Activated naive CD8-positive, alpha-beta T cell treated with anti-CD3 and anti-CD28 coated beads, Interleukin-2, amount 10 ng/mL, durations not matched to agents 7 days and 5 days (primary cell): ENCODE results near the gene WDFY4. TPM values are rescaled to one million over a fixed set of nuclear protein-coding genes. Genes with fewer than 3 reads are reported as not detected.

Experiments used
- ATAC-seq: fragments of 150-1000 bp; cut with Tn5 transposase; one replicate; pipeline ENCODE4 v1.10.0; 2021; ENCODE audit warnings: low read depth, moderate library complexity
- POLR2A ChIA-PET: fragments of 350-600 bp; sonication (Branson Sonifier 250); formaldehyde crosslinking; loops from one replicate; lab custom pipeline; 2021; ENCODE audit warnings: antibody characterized with exemption; lab: Charles Lee
- DNase-seq: peaks from one replicate; pipeline ENCODE4 v3.0.0; 2021
- H3K27ac Mint-ChIP-seq: one replicate; pipeline ENCODE4 v1.8.0; 2022; ENCODE audit warnings: mild to moderate bottlenecking, mixed read lengths
- H3K27me3 Mint-ChIP-seq: one replicate; pipeline ENCODE4 v1.8.0; 2022; ENCODE audit warnings: mild to moderate bottlenecking, moderate library complexity, mixed read lengths
- H3K36me3 Mint-ChIP-seq: one replicate; pipeline ENCODE4 v1.8.0; 2021; ENCODE audit warnings: mild to moderate bottlenecking, mixed read lengths
- H3K4me1 Mint-ChIP-seq: one replicate; pipeline ENCODE4 v1.8.0; 2021; ENCODE audit warnings: mixed read lengths
- H3K4me3 Mint-ChIP-seq: one replicate; pipeline ENCODE4 v1.8.0; 2022; ENCODE audit warnings: mild to moderate bottlenecking, moderate library complexity, mixed read lengths
- H3K9me3 Mint-ChIP-seq: one replicate; pipeline ENCODE4 v1.8.0; 2021; ENCODE audit warnings: mixed read lengths
- total RNA-seq, 2 experiments: library from RNA; stranded (reverse); gene quantifications; one replicate each; pipeline ENCODE4 v1.2.3, GENCODE V29; 2021

WDFY4 gene
- total RNA-seq, 2 experiments from 2014 or later, result 1.5 to 2.4 TPM

- DNase-seq, result no peak
- peaks cover 16% of the 10 kb centered on the region for H3K27me3 Mint-ChIP-seq
- H3K4me3 Mint-ChIP-seq, result no peak overlapping the region
- no peak overlapping the region for H3K27ac Mint-ChIP-seq
- POLR2A ChIA-PET, result no interaction called here
- no peak for ATAC-seq
- no peaks in the 10 kb centered on the region for H3K9me3 Mint-ChIP-seq
- no peaks in the 10 kb centered on the region for H3K4me1 Mint-ChIP-seq
- no peaks in the 10 kb centered on the region for H3K36me3 Mint-ChIP-seq
Measured at GRCh38 chr10:48690791-48691660, 6.4 kb downstream of the WDFY4 start.

GRCh38 chr10:48691812-48692528, 7.3 kb downstream of the WDFY4 start:
- H3K4me1 Mint-ChIP-seq, result no peaks in the 10 kb centered on the region
- DNase-seq, result no peak
- H3K4me3 Mint-ChIP-seq, result no peak overlapping the region
- POLR2A ChIA-PET, result no interaction called here
- no peak overlapping the region for H3K27ac Mint-ChIP-seq
- H3K9me3 Mint-ChIP-seq, result no peaks in the 10 kb centered on the region
- no peaks in the 10 kb centered on the region for H3K36me3 Mint-ChIP-seq
- H3K27me3 Mint-ChIP-seq, result peaks cover 9% of the 10 kb centered on the region
- ATAC-seq, result no peak

GRCh38 chr10:48692748-48693147, 8.1 kb downstream of the WDFY4 start:
- ATAC-seq (no peak), DNase-seq (no peak)
- H3K4me3 Mint-ChIP-seq, result no peak overlapping the region
- no peaks in the 10 kb centered on the region for H3K9me3 Mint-ChIP-seq
- no peaks in the 10 kb centered on the region for H3K4me1 Mint-ChIP-seq
- POLR2A ChIA-PET, result no interaction called here
- no peaks in the 10 kb centered on the region for H3K36me3 Mint-ChIP-seq
- no peak overlapping the region for H3K27ac Mint-ChIP-seq
- H3K27me3 Mint-ChIP-seq, result peaks cover 8% of the 10 kb centered on the region

- DNase-seq (no peak), ATAC-seq (no peak)
- Mint-ChIP-seq H3K9me3 (no peaks in the 10 kb centered on the region), H3K4me1 (no peaks in the 10 kb centered on the region), H3K27me3 (peaks cover 8% of the 10 kb centered on the region), H3K4me3 (no peak overlapping the region), H3K36me3 (no peaks in the 10 kb centered on the region), H3K27ac (no peak overlapping the region)
- POLR2A ChIA-PET, result no interaction called here
Measured at GRCh38 chr10:48693206-48693605, 8.5 kb downstream of the WDFY4 start.

- POLR2A ChIA-PET, result no interaction called here
- no peak overlapping the region for H3K4me3 Mint-ChIP-seq
- H3K27ac Mint-ChIP-seq, result no peak overlapping the region
- H3K36me3 Mint-ChIP-seq, result no peaks in the 10 kb centered on the region
- no peaks in the 10 kb centered on the region for H3K4me1 Mint-ChIP-seq
- DNase-seq (no peak), ATAC-seq (no peak)
- H3K27me3 Mint-ChIP-seq, result peaks cover 4% of the 10 kb centered on the region
- H3K9me3 Mint-ChIP-seq, result no peaks in the 10 kb centered on the region
Measured at GRCh38 chr10:48694371-48695030, 9.8 kb downstream of the WDFY4 start.

GRCh38 chr10:48695636-48696534, 11.2 kb downstream of the WDFY4 start:
- Mint-ChIP-seq H3K27me3 (peaks cover 3% of the 10 kb centered on the region), H3K4me3 (no peak overlapping the region), H3K9me3 (no peaks in the 10 kb centered on the region), H3K27ac (no peak overlapping the region), H3K4me1 (peaks cover 2% of the 10 kb centered on the region), H3K36me3 (no peaks in the 10 kb centered on the region)
- ATAC-seq (no peak), DNase-seq (no peak)
- POLR2A ChIA-PET, result no interaction called here

- ATAC-seq, result no peak
- no peak overlapping the region for H3K4me3 Mint-ChIP-seq
- POLR2A ChIA-PET, result no interaction called here
- peaks cover 3% of the 10 kb centered on the region for H3K27me3 Mint-ChIP-seq
- no peaks in the 10 kb centered on the region for H3K36me3 Mint-ChIP-seq
- H3K27ac Mint-ChIP-seq, result no peak overlapping the region
- no peak for DNase-seq
- no peaks in the 10 kb centered on the region for H3K9me3 Mint-ChIP-seq
- H3K4me1 Mint-ChIP-seq, result peaks cover 3% of the 10 kb centered on the region
Measured at GRCh38 chr10:48696535-48696873, 11.8 kb downstream of the WDFY4 start.

GRCh38 chr10:48697091-48697490, 12.4 kb downstream of the WDFY4 start:
- Mint-ChIP-seq H3K4me3 (no peak overlapping the region), H3K27ac (no peak overlapping the region), H3K9me3 (no peaks in the 10 kb centered on the region), H3K36me3 (no peaks in the 10 kb centered on the region), H3K4me1 (peaks cover 3% of the 10 kb centered on the region), H3K27me3 (peaks cover 3% of the 10 kb centered on the region)
- POLR2A ChIA-PET, result no interaction called here
- ATAC-seq (no peak), DNase-seq (no peak)

GRCh38 chr10:48697821-48698764, 13.4 kb downstream of the WDFY4 start:
- H3K36me3 Mint-ChIP-seq, result no peaks in the 10 kb centered on the region
- H3K27me3 Mint-ChIP-seq, result peaks cover 3% of the 10 kb centered on the region

GRCh38 chr10:48699011-48699627, 14.4 kb downstream of the WDFY4 start:
- ATAC-seq (no peak), DNase-seq (no peak)
- Mint-ChIP-seq H3K27me3 (peaks cover 2% of the 10 kb centered on the region), H3K4me3 (no peak overlapping the region), H3K36me3 (no peaks in the 10 kb centered on the region), H3K9me3 (no peaks in the 10 kb centered on the region), H3K4me1 (peaks cover 3% of the 10 kb centered on the region), H3K27ac (no peak overlapping the region)
- POLR2A ChIA-PET, result no interaction called here

More at GRCh38 chr10:48697821-48698764, 13.4 kb downstream of the WDFY4 start:
- Mint-ChIP-seq H3K27ac (no peak overlapping the region), H3K4me1 (peaks cover 3% of the 10 kb centered on the region), H3K9me3 (no peaks in the 10 kb centered on the region), H3K4me3 (no peak overlapping the region)
- no peak for DNase-seq
- ATAC-seq, result no peak
- POLR2A ChIA-PET, result no interaction called here

- peaks cover 2% of the 10 kb centered on the region for H3K27me3 Mint-ChIP-seq
- POLR2A ChIA-PET, result no interaction called here
- ATAC-seq, result no peak
Measured at GRCh38 chr10:48700071-48700470, 15.4 kb downstream of the WDFY4 start.

GRCh38 chr10:48700493-48700892, 15.8 kb downstream of the WDFY4 start:
- DNase-seq (no peak), ATAC-seq (no peak)
- Mint-ChIP-seq H3K4me3 (no peak overlapping the region), H3K27ac (no peak overlapping the region), H3K4me1 (peaks cover 3% of the 10 kb centered on the region), H3K36me3 (no peaks in the 10 kb centered on the region), H3K27me3 (peaks cover 2% of the 10 kb centered on the region), H3K9me3 (no peaks in the 10 kb centered on the region)
- POLR2A ChIA-PET, result no interaction called here

More at GRCh38 chr10:48700071-48700470, 15.4 kb downstream of the WDFY4 start:
- H3K4me1 Mint-ChIP-seq, result peaks cover 3% of the 10 kb centered on the region
- H3K36me3 Mint-ChIP-seq, result no peaks in the 10 kb centered on the region
- no peak overlapping the region for H3K27ac Mint-ChIP-seq
- no peak overlapping the region for H3K4me3 Mint-ChIP-seq
- DNase-seq, result no peak
- no peaks in the 10 kb centered on the region for H3K9me3 Mint-ChIP-seq
